WERI-Rb-1 (cell line): ENCODE results near the gene LRP1.

Source experiments
- DNase-seq: peaks from one replicate; pipeline ENCODE4 v3.0.0-alpha.2; 2020
- H3K27ac ChIP-seq: fragments of 250-450 bp; sonication (Bioruptor Pico); 2 replicates; pipeline ENCODE4 v1.5.1; 2020; ENCODE audit warnings: mild to moderate bottlenecking, moderate library complexity
- H3K27me3 ChIP-seq: fragments of 250-450 bp; sonication (Bioruptor Pico); 2 replicates; pipeline ENCODE4 v1.5.1; 2021; ENCODE audit warnings: mild to moderate bottlenecking, low read depth, moderate library complexity; ENCODE audit not compliant: insufficient read depth, severe bottlenecking
- H3K36me3 ChIP-seq: fragments of 250-450 bp; sonication (Bioruptor Pico); 2 replicates; pipeline ENCODE4 v1.5.1; 2020; ENCODE audit warnings: mild to moderate bottlenecking, moderate library complexity
- H3K4me3 ChIP-seq: 2 replicates; pipeline ENCODE4 v1.5.1; 2011; ENCODE audit warnings: low read depth, mild to moderate bottlenecking, control low read depth, low read length
- H3K9me3 ChIP-seq: fragments of 250-450 bp; sonication (Bioruptor Pico); 2 replicates; pipeline ENCODE4 v1.5.1; 2021; ENCODE audit warnings: mild to moderate bottlenecking, moderate library complexity; ENCODE audit not compliant: severe bottlenecking
- CTCF ChIP-seq: IDR thresholded peaks from 2 replicates; pipeline ENCODE4 v1.5.1; 2011; ENCODE audit warnings: low read depth, mild to moderate bottlenecking, control low read depth, inconsistent platforms, low read length

LRP1 gene

GRCh38 chr12:57164966-57165625, 36.8 kb downstream of the LRP1 start:
- H3K36me3 ChIP-seq, result no peaks in the 10 kb centered on the region; the same call in 1 of the 2 replicates
- H3K27me3 ChIP-seq, result no peaks in the 10 kb centered on the region
- H3K27ac ChIP-seq, result no peak overlapping the region
- H3K9me3 ChIP-seq, result no peaks in the 10 kb centered on the region
- TF ChIP-seq CTCF, result no peak
- no peak for DNase-seq
- no peak overlapping the region for H3K4me3 ChIP-seq

GRCh38 chr12:57165741-57166140, 37.5 kb downstream of the LRP1 start:
- no peak for TF ChIP-seq CTCF
- H3K9me3 ChIP-seq, result no peaks in the 10 kb centered on the region
- H3K4me3 ChIP-seq, result no peak overlapping the region
- H3K27ac ChIP-seq, result no peak overlapping the region
- H3K27me3 ChIP-seq, result no peaks in the 10 kb centered on the region
- DNase-seq, result no peak
- no peaks in the 10 kb centered on the region for H3K36me3 ChIP-seq

GRCh38 chr12:57166971-57167371, 38.7 kb downstream of the LRP1 start:
- DNase-seq, result no peak
- H3K9me3 ChIP-seq, result no peaks in the 10 kb centered on the region
- no peaks in the 10 kb centered on the region for H3K36me3 ChIP-seq
- no peak for TF ChIP-seq CTCF
- H3K4me3 ChIP-seq, result no peak overlapping the region
- H3K27ac ChIP-seq, result no peak overlapping the region
- no peaks in the 10 kb centered on the region for H3K27me3 ChIP-seq

GRCh38 chr12:57168058-57168457, 39.8 kb downstream of the LRP1 start:
- Histone ChIP-seq H3K36me3 (no peaks in the 10 kb centered on the region), H3K27ac (no peak overlapping the region)
- no peak for DNase-seq

GRCh38 chr12:57169046-57169795, 40.9 kb downstream of the LRP1 start:
- H3K27me3 ChIP-seq, result no peaks in the 10 kb centered on the region

More at GRCh38 chr12:57168058-57168457, 39.8 kb downstream of the LRP1 start:
- H3K4me3 ChIP-seq, result no peak overlapping the region
- TF ChIP-seq CTCF, result no peak
- no peaks in the 10 kb centered on the region for H3K27me3 ChIP-seq
- no peaks in the 10 kb centered on the region for H3K9me3 ChIP-seq

More at GRCh38 chr12:57169046-57169795, 40.9 kb downstream of the LRP1 start:
- no peak for TF ChIP-seq CTCF
- Histone ChIP-seq H3K9me3 (no peaks in the 10 kb centered on the region), H3K4me3 (no peak overlapping the region), H3K27ac (no peak overlapping the region), H3K36me3 (no peaks in the 10 kb centered on the region; the same call in 1 of the 2 replicates)
- DNase-seq, result no peak
